Measurements from ENCODE around the gene MVB12B.

MVB12B gene

GRCh38 chr9:126494264-126494663 is 167.6 kb downstream of the MVB12B start:
- no peak for DNase-seq (ENCODE audit: low read depth)

- no peak for DNase-seq (ENCODE audit: low read depth)
Observed at GRCh38 chr9:126494746-126495145, 168.1 kb downstream of the MVB12B start.

GRCh38 chr9:126495411-126496180 is 169.0 kb downstream of the MVB12B start:
- DNase-seq (ENCODE audit: low read depth), result no peak

GRCh38 chr9:126496181-126496576 is 169.6 kb downstream of the MVB12B start:
- no peak for DNase-seq (ENCODE audit: low read depth)

- no peak for DNase-seq (ENCODE audit: low read depth)
Observed at GRCh38 chr9:126496781-126497659, 170.4 kb downstream of the MVB12B start.

GRCh38 chr9:126497660-126498275 is 171.1 kb downstream of the MVB12B start:
- DNase-seq (ENCODE audit: low read depth), result no peak

- DNase-seq (ENCODE audit: low read depth), result no peak
Observed at GRCh38 chr9:126498331-126498730, 171.7 kb downstream of the MVB12B start.

GRCh38 chr9:126499005-126499910 is 172.6 kb downstream of the MVB12B start:
- no peak for DNase-seq (ENCODE audit: low read depth)

- DNase-seq (ENCODE audit: low read depth), result no peak
Observed at GRCh38 chr9:126499911-126500599, 173.4 kb downstream of the MVB12B start.

GRCh38 chr9:126500600-126501382 is 174.2 kb downstream of the MVB12B start:
- DNase-seq (ENCODE audit: low read depth), result peak; percentile 44

- no peak for DNase-seq (ENCODE audit: low read depth)
Observed at GRCh38 chr9:126501383-126502331, 175.0 kb downstream of the MVB12B start.

- no peak for DNase-seq (ENCODE audit: low read depth)
Observed at GRCh38 chr9:126502417-126503332, 176.0 kb downstream of the MVB12B start.

GRCh38 chr9:126503333-126504085 is 176.9 kb downstream of the MVB12B start:
- no peak for DNase-seq (ENCODE audit: low read depth)

GRCh38 chr9:126504086-126504976 is 177.7 kb downstream of the MVB12B start:
- DNase-seq (ENCODE audit: low read depth), result no peak

GRCh38 chr9:126504977-126505455 is 178.4 kb downstream of the MVB12B start:
- DNase-seq (ENCODE audit: low read depth), result no peak
